Mesothelial cell of epicardium (in vitro differentiated cells): Measurements from ENCODE around the gene PPP1R16B. TPM values are rescaled to one million over a fixed set of nuclear protein-coding genes. Genes with fewer than 3 reads are reported as not detected.

ENCODE experiments used
- DNase-seq, 2 experiments: peaks; one replicate each; pipeline ENCODE4 v3.0.0; 2021; ENCODE audit warnings: low spot score in 2 of 2; ENCODE audit not compliant: unreplicated experiment in 2 of 2
- H3K27ac Mint-ChIP-seq: 2 replicates; pipeline ENCODE4 v1.8.0; 2021; ENCODE audit warnings: mixed read lengths
- H3K27me3 Mint-ChIP-seq: 2 replicates; pipeline ENCODE4 v1.8.0; 2021; ENCODE audit warnings: low read depth, mixed read lengths
- H3K36me3 Mint-ChIP-seq: 2 replicates; pipeline ENCODE4 v1.8.0; 2021; ENCODE audit warnings: mixed read lengths
- H3K4me1 Mint-ChIP-seq: 2 replicates; pipeline ENCODE4 v1.8.0; 2021; ENCODE audit warnings: mixed read lengths
- H3K4me3 Mint-ChIP-seq: 2 replicates; pipeline ENCODE4 v1.8.0; 2021; ENCODE audit warnings: mild to moderate bottlenecking, moderate library complexity, mixed read lengths
- H3K9me3 Mint-ChIP-seq: 2 replicates; pipeline ENCODE4 v1.8.0; 2021; ENCODE audit warnings: mixed read lengths
- CTCF ChIP-seq: fragments of 200-600 bp; sonication (generic); IDR thresholded peaks from one replicate; pipeline ENCODE4 v1.5.0; 2021; ENCODE audit warnings: antibody characterized with exemption; ENCODE audit not compliant: unreplicated experiment
- total RNA-seq: library from RNA; stranded (reverse); gene quantifications from 3 replicates; pipeline ENCODE4 v1.2.1, GENCODE V29; 2021

The PPP1R16B gene
- total RNA-seq, 1 donor from 2014 or later = not detected

- H3K4me1 Mint-ChIP-seq = peaks cover 3% of the 10 kb centered on the region
- no peak for DNase-seq
- H3K27ac Mint-ChIP-seq = no peak overlapping the region
- no peaks in the 10 kb centered on the region for H3K9me3 Mint-ChIP-seq
- H3K4me3 Mint-ChIP-seq = no peak overlapping the region
- H3K36me3 Mint-ChIP-seq = no peaks in the 10 kb centered on the region
- no peak for TF ChIP-seq CTCF
- H3K27me3 Mint-ChIP-seq = peaks cover 29% of the 10 kb centered on the region
These were observed 34.8 kb downstream of the PPP1R16B start for GRCh38 chr20:38840053-38840893.

- Mint-ChIP-seq H3K36me3 (no peaks in the 10 kb centered on the region), H3K4me1 (peaks cover 3% of the 10 kb centered on the region), H3K27ac (no peak overlapping the region), H3K9me3 (no peaks in the 10 kb centered on the region), H3K27me3 (peaks cover 35% of the 10 kb centered on the region), H3K4me3 (no peak overlapping the region)
- no peak for TF ChIP-seq CTCF
- DNase-seq = no peak
These were observed 35.5 kb downstream of the PPP1R16B start for GRCh38 chr20:38840894-38841470.

GRCh38 chr20:38841570-38841969, 36.1 kb downstream of the PPP1R16B start:
- Mint-ChIP-seq H3K27me3 (peaks cover 41% of the 10 kb centered on the region), H3K4me1 (peaks cover 3% of the 10 kb centered on the region), H3K27ac (no peak overlapping the region), H3K36me3 (no peaks in the 10 kb centered on the region), H3K4me3 (no peak overlapping the region), H3K9me3 (no peaks in the 10 kb centered on the region)
- DNase-seq = no peak
- TF ChIP-seq CTCF = no peak

- Mint-ChIP-seq H3K4me3 (no peak overlapping the region), H3K27me3 (peaks cover 43% of the 10 kb centered on the region), H3K9me3 (no peaks in the 10 kb centered on the region), H3K27ac (no peak overlapping the region), H3K36me3 (no peaks in the 10 kb centered on the region), H3K4me1 (peaks cover 3% of the 10 kb centered on the region)
- TF ChIP-seq CTCF = no peak
- no peak for DNase-seq
These were observed 36.5 kb downstream of the PPP1R16B start for GRCh38 chr20:38842026-38842425.

GRCh38 chr20:38842558-38842981, 37.1 kb downstream of the PPP1R16B start:
- H3K27ac Mint-ChIP-seq = no peak overlapping the region
- peaks cover 3% of the 10 kb centered on the region for H3K4me1 Mint-ChIP-seq
- no peak for DNase-seq

More at GRCh38 chr20:38842558-38842981, 37.1 kb downstream of the PPP1R16B start:
- no peaks in the 10 kb centered on the region for H3K9me3 Mint-ChIP-seq
- TF ChIP-seq CTCF = no peak
- H3K36me3 Mint-ChIP-seq = no peaks in the 10 kb centered on the region
- H3K27me3 Mint-ChIP-seq = peaks cover 45% of the 10 kb centered on the region
- no peak overlapping the region for H3K4me3 Mint-ChIP-seq
